Esophagus squamous epithelium (tissue), 4 donors: ENCODE results near the gene RAET1E.
"Not testable (repeated sequence)": the region's sequence is repeated elsewhere in the genome, so short reads cannot be mapped to it uniquely, and the experiment has no call there.

Experiments
- POLR2A ChIP-seq, 4 donors: fragments of 450-650 bp; IDR thresholded peaks; one replicate each; pipeline ENCODE4 v1.6.1; 2017; ENCODE audit warnings: antibody characterized with exemption in 4 of 4, mild to moderate bottlenecking in 4 of 4, moderate library complexity in 3 of 4
- TF ChIP-seq, protein P1 (sequence below), 6 experiments: fragments of 450-650 bp in 4 of 6; fragments of 200-600 bp in 2 of 6; sonication (generic) in 2 of 6; IDR thresholded peaks; one replicate each; pipeline ENCODE4 v1.5.1; 2016 to 2019; ENCODE audit warnings: antibody characterized with exemption in 6 of 6, mild to moderate bottlenecking in 4 of 6, moderate library complexity in 4 of 6

DNA sequence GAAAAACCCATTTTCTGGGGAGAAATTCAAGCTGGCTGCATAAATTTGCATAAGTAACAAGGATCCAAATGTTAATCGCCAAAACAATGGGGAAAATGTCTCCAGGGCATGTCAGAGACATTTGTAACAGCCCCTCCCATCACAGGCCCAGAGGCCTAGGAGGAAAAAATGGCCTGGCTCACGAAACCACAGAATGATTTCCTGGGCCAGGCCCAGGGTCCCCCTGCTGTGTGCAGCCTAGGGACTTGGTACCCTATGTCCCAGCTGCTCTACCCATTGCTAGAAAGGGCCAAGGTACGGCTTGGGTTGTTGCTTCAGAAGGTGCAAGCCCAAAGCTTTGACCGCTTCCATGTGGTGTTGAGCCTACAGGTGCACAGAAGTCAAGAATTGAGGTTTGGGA, 10.6 kb upstream of the RAET1E start:
- TF ChIP-seq, protein P1, sequence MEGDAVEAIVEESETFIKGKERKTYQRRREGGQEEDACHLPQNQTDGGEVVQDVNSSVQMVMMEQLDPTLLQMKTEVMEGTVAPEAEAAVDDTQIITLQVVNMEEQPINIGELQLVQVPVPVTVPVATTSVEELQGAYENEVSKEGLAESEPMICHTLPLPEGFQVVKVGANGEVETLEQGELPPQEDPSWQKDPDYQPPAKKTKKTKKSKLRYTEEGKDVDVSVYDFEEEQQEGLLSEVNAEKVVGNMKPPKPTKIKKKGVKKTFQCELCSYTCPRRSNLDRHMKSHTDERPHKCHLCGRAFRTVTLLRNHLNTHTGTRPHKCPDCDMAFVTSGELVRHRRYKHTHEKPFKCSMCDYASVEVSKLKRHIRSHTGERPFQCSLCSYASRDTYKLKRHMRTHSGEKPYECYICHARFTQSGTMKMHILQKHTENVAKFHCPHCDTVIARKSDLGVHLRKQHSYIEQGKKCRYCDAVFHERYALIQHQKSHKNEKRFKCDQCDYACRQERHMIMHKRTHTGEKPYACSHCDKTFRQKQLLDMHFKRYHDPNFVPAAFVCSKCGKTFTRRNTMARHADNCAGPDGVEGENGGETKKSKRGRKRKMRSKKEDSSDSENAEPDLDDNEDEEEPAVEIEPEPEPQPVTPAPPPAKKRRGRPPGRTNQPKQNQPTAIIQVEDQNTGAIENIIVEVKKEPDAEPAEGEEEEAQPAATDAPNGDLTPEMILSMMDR (IDR thresholded peaks at IDR 0.05) = not testable (repeated sequence)
- TF ChIP-seq POLR2A (IDR thresholded peaks at IDR 0.05) = not testable (repeated sequence)
